ENCODE results near the gene ZNF592.

The ZNF592 gene, protein sequence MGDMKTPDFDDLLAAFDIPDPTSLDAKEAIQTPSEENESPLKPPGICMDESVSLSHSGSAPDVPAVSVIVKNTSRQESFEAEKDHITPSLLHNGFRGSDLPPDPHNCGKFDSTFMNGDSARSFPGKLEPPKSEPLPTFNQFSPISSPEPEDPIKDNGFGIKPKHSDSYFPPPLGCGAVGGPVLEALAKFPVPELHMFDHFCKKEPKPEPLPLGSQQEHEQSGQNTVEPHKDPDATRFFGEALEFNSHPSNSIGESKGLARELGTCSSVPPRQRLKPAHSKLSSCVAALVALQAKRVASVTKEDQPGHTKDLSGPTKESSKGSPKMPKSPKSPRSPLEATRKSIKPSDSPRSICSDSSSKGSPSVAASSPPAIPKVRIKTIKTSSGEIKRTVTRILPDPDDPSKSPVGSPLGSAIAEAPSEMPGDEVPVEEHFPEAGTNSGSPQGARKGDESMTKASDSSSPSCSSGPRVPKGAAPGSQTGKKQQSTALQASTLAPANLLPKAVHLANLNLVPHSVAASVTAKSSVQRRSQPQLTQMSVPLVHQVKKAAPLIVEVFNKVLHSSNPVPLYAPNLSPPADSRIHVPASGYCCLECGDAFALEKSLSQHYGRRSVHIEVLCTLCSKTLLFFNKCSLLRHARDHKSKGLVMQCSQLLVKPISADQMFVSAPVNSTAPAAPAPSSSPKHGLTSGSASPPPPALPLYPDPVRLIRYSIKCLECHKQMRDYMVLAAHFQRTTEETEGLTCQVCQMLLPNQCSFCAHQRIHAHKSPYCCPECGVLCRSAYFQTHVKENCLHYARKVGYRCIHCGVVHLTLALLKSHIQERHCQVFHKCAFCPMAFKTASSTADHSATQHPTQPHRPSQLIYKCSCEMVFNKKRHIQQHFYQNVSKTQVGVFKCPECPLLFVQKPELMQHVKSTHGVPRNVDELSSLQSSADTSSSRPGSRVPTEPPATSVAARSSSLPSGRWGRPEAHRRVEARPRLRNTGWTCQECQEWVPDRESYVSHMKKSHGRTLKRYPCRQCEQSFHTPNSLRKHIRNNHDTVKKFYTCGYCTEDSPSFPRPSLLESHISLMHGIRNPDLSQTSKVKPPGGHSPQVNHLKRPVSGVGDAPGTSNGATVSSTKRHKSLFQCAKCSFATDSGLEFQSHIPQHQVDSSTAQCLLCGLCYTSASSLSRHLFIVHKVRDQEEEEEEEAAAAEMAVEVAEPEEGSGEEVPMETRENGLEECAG (N-terminal part only)

DNA sequence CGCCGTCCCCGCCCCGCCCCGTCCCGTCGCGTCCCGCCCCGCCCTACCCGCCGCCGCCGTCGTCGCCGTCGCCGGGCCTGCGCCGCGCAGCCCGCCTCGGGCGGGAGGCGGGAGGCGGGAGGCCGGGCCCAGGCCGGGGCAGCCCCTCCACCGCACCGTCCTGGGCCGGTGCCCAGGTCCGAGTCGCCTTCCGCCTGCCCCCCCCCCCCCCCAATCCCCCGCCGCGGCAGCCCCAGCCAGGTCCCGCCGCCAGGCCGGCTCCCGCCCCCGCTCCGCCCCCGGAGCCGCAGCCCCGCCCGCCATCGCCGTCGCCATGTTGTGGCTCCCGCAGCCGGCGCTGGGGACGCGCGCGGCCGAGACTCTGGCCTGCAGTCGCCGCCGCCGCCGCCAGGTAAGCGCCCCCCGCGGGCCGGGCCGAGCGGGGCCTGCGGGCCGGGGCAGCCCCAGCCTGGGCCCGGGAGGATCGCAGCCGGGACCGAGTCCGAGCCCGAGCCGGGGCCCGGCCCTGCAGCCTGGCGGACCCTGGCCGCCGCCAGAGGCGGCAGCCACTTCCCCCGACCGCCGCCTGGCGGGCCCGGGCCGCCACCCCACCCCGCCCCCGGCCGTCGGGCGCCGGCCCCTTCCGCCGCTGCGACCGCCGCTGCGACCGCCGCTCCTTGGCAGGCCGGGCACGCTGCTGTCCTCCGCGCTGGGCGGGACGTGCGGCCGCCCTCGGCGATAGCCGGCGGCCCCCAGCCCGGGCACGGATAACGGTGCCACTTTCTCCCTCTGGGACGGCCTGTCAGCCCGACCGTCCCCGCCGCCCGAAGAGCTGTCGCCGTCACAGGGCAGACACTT lies at the start of gene ZNF592:
ZNF592 (plus strand) TSS at position 319 of the 837 bp plus-strand sequence. CDS start 34,084 bp downstream, outside the sequence.
- DNase-seq, result peak; percentile 77 to 85

DNA sequence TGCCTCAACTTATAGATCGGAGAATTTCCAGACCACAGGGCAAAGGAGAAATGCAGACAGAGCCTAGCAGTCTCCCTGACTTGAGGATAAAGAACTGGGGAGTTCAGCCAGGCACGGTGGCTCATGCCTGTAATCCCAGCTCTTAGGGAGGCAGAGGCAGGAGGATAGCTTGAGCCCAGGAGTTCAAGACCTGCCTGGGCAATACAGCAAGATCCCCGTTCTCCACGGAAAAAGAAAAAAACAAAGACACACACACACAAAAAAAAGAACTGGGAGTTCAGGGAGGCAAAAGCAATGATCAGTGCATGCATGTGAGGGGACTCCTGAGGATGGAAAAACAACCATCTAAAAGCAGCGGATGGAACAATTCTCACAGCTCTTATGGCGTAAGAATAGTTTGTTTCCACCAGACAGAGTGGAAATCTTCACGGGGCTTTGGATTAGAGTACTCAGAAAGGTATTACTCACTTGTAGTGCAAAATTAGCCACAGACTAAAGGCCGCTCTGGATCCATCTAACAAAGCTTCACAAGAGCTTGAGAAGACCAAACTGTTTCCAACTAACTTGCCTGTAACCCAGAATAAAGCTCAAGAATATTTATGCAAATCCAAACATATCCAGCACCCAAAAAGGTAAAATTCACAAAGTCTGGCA lies 48.7 kb upstream of the ZNF592 start:
- no peak for DNase-seq

DNA sequence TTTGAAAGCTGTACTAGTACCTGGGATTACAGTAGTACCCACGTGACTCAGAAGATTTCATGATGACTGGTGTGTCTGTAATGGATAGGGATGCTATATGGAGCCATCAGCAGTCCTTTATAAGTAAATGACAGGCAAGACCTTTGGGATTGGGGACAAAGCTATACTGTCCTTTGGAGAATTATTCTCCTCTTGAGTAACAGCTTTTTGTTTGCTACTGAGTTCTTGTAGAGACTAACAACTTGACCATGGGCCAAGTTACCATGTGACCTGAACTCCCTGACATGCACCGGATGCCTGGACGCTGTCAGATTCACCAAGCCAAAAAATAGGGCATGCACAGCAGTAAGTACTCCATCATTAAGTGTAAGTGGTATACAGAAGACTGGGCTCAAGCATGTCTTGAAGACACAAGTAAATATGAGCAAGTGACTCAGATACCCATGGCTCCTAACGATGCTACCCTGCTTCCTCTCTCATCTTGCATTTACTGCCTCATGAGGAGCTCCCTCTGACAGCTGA lies 45.4 kb upstream of the ZNF592 start:
- no peak for DNase-seq

DNA sequence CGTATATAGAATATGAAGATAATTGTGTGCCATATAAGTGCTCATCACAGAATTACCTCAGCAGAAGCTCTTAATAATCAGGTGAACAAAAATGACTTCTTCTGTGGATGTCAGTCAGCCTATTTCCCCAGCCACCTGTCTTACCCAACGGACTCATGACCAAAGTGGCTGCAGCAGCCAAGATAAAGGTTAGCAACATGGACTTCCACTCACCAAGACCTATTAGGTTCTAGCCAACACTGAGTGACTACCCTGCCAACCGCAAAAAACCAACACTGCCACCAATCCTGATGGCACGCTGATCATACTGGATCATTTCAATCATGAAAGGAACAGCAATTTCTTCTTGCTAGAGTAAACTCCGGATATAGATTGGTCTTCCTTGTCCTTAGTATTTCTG lies 44.6 kb upstream of the ZNF592 start:
- no peak for DNase-seq

DNA sequence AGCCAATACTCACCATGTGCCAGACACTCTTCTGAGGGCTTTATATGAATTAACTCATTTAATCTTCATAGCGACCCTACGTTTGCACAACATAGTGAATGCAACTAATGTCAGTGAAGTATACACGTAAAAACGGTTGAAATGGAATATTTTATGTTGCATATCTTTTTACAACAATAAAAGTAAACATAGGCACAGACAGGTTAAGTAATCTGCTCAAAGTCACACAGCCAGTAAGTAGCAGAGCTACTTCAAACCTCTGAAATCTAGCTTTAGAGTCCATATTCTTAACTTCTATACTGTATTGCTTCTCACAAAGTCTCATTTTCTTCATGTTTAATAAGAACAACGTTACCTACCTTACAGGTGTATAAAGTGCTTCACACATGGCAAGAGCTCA lies 34.0 kb upstream of the ZNF592 start:
- DNase-seq, result no peak

DNA sequence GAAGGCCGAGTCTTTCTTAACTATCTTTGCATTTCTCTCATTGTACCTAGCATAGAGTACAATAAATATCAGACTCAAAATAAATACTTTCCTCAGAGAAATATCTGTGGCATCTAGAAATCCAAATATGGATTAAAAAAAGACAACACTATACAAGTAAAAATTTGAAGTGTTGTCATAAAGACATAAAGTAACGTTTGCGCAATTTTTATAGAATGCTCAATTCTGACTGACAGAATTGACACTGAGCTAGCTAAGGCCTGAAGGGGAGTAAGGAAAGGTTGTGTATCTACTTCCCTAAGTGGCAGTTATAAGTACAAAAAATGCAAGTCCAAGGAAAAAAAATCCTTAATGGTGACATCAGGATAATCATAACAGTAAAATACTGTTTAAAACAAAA lies 33.6 kb upstream of the ZNF592 start:
- DNase-seq, result no peak

DNA sequence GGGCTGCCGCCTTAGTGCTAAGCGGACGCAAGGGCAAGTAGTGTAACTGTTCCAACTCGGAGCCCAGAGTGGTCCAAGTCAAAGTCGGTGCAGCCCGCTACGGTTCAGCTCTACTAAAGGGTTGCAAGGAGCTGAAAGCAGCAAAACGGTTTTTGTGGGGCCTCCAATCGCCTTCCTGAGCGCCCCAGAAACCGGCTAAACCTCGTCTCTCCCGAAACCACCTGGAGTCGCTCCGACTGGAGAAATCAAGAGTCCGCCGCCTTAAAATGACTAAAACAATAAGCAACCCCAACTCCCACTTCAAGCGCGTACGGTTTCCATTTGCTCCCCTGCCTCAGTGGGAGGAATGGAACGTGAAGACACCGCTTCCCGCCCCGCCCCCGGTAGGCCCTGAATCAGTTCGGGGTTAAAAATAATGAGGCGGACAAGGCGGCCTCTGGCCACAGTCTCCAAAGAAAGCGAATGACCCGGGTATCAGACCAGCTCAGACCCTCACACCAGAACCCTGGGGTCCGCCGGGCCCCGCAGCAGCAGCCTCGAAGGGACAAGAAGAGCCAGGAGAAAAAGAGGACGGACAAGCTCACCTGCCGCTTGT lies 32.9 kb upstream of the ZNF592 start:
- peak; percentile 65 to 68 for DNase-seq

DNA sequence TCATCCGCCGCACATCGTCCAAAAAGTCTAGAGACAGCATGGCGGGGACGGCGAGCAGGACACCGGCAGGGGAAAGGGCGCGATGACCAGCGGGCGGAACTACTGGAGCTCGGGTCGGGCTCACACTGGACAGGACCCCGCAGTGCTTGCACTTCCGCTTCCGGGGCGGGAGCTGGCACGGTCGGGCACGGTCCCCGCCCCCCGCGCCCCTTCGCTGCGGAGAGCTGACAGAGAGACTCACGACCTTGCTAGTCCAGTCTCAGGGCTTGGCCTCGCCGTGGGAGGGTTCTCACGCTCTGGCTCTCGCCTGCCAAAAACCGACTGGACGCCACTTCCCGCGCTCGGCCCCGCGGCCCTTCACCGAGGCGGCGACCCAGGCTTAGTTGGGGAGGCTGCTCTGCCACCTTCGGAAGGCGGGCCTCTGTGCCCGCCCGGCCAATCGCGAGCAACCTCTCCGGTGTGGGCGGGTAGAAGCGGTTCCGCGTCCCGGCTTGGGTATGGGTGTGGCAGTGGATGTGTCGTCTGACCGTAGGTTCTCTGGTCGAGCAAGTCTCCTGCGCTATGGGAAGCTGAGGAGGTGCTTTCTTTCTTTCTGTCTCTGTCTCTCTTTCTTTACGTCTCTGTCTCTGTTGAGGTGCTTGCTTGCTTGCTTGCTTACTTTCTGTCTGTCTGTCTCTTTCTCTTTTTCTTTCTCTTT lies 32.2 kb upstream of the ZNF592 start, which contains the start of gene SEC11A:
SEC11A (minus strand) TSS at position 104 of the 697 bp plus-strand sequence; CDS start at position 40, 64 bp downstream.
- peak; percentile 92 to 94 for DNase-seq

DNA sequence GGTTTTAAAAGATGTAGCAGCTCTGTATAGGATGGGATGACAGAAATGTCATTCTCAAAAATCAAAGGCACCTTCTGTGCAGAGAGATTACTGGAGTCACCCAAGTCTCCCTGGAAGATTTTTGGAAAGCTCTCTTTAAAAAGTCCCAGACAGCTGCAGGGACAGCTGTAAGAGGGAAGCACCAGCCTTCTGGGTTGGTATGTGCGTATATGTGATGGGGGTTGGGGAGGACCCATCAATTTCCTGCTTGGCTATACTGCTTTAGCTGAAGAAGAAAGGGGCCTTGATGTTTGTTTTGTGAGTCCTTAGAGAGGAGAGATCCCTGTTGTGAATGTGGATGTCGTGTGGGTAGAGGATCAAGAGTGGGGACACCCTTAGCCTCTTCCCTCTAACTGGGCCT lies 27.0 kb upstream of the ZNF592 start:
- no peak for DNase-seq

DNA sequence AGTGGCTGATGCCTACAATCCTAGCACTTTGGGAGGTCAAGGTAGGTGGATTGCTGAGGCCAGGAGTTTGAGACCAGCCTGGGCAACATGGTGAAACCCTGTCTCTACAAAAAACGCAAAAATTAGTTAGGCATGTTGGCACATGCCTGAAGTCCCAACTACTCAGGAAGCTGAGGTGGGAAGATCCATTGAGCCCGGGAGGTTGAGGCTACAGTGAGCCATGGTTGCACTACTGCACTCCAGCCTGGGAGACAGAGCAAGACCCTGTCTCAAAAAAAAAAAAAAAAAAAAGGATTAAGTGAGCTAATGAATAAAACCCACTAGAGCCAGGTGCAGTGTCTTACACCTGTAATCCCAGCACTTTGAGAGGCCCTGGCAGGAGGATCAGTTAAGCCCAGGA lies 25.8 kb upstream of the ZNF592 start:
- no peak for DNase-seq

DNA sequence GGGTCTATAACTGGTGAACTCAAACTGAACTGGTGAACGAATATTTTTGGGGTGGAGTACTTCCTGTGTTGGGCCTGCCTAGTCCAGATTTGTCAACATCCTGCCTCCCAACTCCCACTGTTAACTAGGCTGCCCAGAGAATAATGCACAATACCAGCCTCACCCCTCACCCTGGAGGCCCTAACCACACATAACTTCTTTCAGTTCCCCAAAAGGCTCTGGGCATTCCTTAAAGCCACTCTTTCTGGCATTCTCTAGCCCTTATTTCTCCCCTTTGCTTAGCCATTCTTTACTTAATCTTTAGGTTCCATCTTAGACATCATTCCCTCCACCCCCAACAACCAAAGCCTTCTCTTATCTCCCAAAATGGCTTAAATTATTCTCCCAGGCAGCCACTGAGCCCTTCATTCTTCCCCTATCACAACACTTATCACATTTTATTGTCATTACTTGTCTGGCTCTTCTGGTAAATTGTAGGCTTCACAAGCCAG lies 23.3 kb upstream of the ZNF592 start:
- DNase-seq, result no peak

DNA sequence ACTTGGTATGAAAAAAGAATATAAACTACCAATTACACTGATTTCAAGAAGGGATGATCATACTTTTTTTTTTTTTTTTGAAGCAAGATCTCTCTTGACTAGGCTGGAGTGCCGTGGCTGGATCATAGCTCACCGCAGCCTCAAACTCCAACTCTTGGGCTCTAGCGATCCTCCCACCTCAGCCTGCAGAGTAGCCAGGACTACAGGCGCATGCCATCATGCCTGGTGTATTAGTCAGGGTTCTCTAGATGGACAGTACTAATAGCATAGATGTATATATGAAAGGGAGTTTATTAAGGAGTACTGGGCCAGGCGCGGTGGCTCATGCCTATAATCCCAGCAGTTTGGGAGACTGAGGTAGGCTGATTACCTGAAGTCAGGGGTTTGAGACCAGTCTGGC lies 21.0 kb upstream of the ZNF592 start:
- no peak for DNase-seq

DNA sequence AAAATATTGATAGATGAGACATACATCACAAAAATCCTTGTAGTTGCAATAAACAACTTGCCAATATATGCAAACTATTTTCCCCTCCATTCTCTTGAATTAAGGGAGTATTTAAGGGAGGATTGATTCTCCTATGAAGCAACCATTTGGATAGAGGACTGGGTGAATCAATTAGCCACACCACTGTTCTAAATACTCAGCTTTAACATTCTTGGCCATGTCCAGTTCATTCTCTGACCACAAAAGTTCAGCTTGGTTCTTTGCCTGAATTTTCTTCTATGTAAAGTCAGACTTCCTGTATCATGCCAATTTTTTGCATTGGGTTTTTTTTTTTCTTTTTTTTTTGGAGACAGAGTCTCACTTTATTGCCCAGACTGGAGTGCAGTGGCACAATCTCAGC lies 16.6 kb upstream of the ZNF592 start:
- DNase-seq, result no peak

DNA sequence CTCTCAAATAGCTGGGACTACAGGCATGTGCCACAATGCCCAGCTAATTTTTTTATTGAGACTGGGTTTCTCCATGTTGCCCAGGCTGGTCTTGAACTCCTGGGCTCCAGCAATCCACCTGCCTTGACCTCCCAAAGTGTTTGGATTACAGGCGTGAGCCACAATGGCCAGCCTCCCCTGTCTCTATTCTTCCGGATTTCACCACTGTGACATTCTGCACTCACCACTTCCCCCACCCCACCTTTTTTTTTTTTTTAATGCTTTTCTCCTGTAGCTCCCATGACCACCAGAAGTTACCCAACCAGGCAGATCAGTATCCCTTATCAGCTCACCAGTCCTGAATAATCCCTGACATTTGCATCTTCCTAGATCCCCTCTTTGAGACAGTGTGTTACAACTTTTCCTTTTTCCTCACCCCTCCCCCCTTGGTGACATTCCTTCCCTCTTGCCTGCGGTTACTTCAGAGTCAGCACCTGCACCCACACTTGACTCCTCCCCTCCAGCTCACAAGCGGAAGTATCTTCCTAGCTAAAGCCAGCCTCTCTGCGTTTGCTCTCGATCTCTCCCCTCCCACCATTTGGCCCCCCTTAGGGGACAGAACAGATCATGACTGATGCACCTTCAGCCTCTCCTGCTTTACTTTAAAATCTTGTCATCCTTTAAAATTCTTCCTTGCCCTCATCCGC lies 13.5 kb upstream of the ZNF592 start:
- peak; percentile 71 to 74 for DNase-seq

DNA sequence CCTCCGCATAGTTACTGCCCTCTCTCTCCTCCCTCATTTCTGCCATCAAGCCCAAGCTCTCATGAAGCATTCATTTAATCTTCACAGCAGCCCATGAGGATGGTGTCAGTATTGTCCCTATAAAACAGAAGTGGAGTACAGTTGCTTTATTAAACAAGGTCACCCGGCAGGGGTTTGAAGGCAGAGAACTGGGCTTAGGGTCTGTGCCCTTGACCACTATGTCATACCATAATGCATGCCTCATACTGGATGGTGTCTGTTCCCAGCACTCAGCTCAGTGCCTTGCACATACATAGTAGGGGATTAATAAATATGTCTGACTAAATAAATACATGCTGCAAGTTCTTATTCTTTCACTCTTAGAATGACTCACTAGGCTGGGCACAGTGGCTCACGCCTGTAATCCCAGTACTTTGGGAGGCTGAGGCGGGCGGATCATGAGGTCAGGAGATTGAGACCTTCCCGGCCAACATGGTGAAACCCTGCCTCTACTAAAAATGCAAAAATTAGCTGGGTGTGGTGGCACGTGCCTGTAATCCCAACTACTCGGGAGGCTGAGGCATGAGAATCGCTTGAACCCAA lies 12.8 kb upstream of the ZNF592 start:
- DNase-seq, result peak; percentile 35 to 38

DNA sequence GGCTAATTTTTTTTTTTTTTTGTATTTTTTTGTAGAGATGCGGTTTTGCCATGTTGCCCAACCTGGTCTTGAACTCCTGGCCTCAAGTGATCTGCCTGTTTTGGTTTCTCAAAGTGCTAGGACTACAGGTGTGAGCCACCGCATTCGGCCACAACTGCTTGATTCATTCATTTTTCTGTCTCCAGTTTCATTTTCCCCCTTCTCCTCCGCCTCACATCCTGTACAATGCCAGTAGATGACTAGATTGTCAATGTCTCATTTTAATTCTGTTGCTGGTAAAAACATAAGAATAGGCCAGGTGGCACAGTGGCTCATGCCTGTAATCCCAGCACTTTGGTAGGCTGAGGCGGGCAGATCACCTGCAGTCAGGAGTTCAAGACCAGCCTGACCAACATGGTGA lies 12.0 kb upstream of the ZNF592 start:
- DNase-seq, result peak; percentile 69 to 73

DNA sequence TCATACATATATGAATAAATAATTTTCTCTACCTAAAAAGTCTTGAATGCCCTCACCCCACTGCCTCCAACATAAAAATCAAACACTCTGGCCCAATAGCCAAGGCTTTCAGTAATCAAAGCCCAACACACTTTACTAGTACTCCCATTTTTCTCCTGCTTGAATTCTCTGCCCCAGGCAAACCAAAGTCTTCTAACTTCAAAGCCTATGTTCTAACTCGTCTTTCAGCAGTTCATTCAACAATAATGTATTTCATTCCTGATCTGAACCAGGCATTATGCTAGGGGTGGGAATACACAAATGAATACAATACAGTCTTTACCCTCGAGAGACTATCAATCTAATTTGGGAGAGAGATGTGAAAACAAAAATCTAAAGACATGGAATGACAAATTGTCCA lies 11.4 kb upstream of the ZNF592 start:
- DNase-seq, result no peak

DNA sequence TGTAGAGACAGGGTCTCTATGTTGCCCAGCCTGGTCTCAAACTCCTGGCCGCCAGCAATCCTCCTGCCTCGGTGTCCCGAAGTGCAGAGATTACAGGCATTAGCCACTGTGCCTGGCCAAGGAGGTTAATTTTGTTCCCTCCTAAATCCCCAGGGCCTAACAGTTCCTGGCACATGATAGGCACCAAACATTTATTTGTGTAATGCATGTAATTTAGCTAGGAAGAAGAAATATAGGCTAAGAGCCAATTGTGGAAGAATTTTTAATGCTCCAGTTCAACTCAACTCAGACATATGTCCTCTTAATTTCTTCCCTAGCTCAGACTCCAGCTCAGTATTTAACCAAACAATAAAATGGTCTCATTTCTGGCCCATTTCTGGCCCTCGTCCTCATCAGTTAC lies 7.7 kb upstream of the ZNF592 start:
- DNase-seq, result no peak

DNA sequence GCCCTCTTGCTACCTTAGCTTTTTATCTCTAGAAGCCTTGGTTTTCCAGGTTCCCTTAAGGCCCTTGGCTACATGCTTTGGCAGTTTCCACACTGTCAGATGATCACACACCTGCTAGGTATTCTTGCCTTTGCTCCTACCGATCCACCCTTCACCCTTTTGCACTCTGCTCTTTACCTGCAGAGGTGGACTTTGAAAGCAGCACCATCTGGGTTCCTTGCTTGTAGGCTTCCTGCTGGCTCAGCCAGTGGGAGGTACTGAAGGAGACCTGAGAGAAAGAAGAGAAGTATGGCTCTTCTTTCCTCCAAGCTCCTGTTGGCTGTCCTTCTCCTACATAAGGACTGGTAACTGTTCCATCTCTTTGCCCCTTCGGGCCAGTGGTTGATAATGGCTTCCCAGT lies 7.3 kb upstream of the ZNF592 start:
- no peak for DNase-seq
